Astrocyte (in vitro differentiated cells and primary cell): ENCODE measurements around the gene PLXNB1. TPM values are rescaled to one million over a fixed set of nuclear protein-coding genes. Genes with fewer than 3 reads are reported as not detected.

ENCODE experiments used
- DNase-seq: peaks from one replicate; pipeline ENCODE4 v3.0.0-alpha.2; 2010; ENCODE audit warnings: low read depth
- FAIRE-seq: peaks from 2 replicates; lab custom pipeline; 2011; peaks lifted over from hg19 to GRCh38; lab: Jason Lieb, UNC
- H2AFZ ChIP-seq: 2 replicates; pipeline ENCODE4 v1.6.0; 2012; ENCODE audit warnings: low read depth, low read length, inconsistent platforms
- H3K27ac ChIP-seq: 2 replicates; pipeline ENCODE4 v1.5.1; 2011; ENCODE audit warnings: low read depth, low read length, inconsistent platforms
- H3K27me3 ChIP-seq: 2 replicates; pipeline ENCODE4 v1.6.0; 2011; ENCODE audit warnings: low read length, inconsistent platforms; ENCODE audit not compliant: insufficient read depth
- H3K36me3 ChIP-seq: 2 replicates; pipeline ENCODE4 v1.5.1; 2011; ENCODE audit warnings: low read length, inconsistent platforms; ENCODE audit not compliant: insufficient read depth
- H3K4me1 ChIP-seq: 2 replicates; pipeline ENCODE4 v1.5.1; 2011; ENCODE audit warnings: low read length, inconsistent platforms; ENCODE audit not compliant: insufficient read depth
- H3K4me2 ChIP-seq: 2 replicates; pipeline ENCODE4 v1.6.0; 2012; ENCODE audit warnings: low read length, inconsistent platforms
- H3K4me3 ChIP-seq: 2 replicates; pipeline ENCODE4 v1.5.1; 2011; ENCODE audit warnings: low read depth, mild to moderate bottlenecking, low read length, inconsistent platforms; ENCODE audit not compliant: insufficient read depth
- H3K79me2 ChIP-seq: 2 replicates; pipeline ENCODE4 v1.6.0; 2012; ENCODE audit warnings: mild to moderate bottlenecking, low read length, inconsistent platforms; ENCODE audit not compliant: insufficient read depth
- H3K9ac ChIP-seq: 2 replicates; pipeline ENCODE4 v1.6.0; 2012; ENCODE audit warnings: mild to moderate bottlenecking, low read length, inconsistent platforms
- H3K9me3 ChIP-seq: 2 replicates; pipeline ENCODE4 v1.5.1; 2012; ENCODE audit warnings: low read depth, mild to moderate bottlenecking, low read length, inconsistent platforms; ENCODE audit not compliant: insufficient read depth
- H4K20me1 ChIP-seq: 2 replicates; pipeline ENCODE4 v1.6.0; 2012; ENCODE audit warnings: low read length, inconsistent platforms; ENCODE audit not compliant: insufficient read depth
- H3K27ac Mint-ChIP-seq: one replicate; pipeline ENCODE4 v1.8.0; 2021; ENCODE audit warnings: mild to moderate bottlenecking, mixed read lengths; ENCODE audit not compliant: unreplicated experiment
- H3K27me3 Mint-ChIP-seq: one replicate; pipeline ENCODE4 v1.8.0; 2021; ENCODE audit warnings: low read depth, mixed read lengths; ENCODE audit not compliant: unreplicated experiment
- H3K36me3 Mint-ChIP-seq: one replicate; pipeline ENCODE4 v1.8.0; 2021; ENCODE audit warnings: low read depth, mixed read lengths; ENCODE audit not compliant: unreplicated experiment
- H3K4me1 Mint-ChIP-seq: one replicate; pipeline ENCODE4 v1.8.0; 2021; ENCODE audit warnings: low read depth, mixed read lengths; ENCODE audit not compliant: unreplicated experiment
- H3K4me3 Mint-ChIP-seq: one replicate; pipeline ENCODE4 v1.8.0; 2021; ENCODE audit warnings: mild to moderate bottlenecking, moderate library complexity, mixed read lengths; ENCODE audit not compliant: unreplicated experiment
- H3K9me3 Mint-ChIP-seq: one replicate; pipeline ENCODE4 v1.8.0; 2021; ENCODE audit warnings: mild to moderate bottlenecking, mixed read lengths; ENCODE audit not compliant: unreplicated experiment
- EZH2 ChIP-seq: IDR thresholded peaks from 2 replicates; pipeline ENCODE4 v1.6.1; 2012; ENCODE audit warnings: mild to moderate bottlenecking, low read length, inconsistent platforms; ENCODE audit not compliant: insufficient read depth
- total RNA-seq: library from RNA; stranded (reverse); gene quantifications from 2 replicates; pipeline ENCODE4 v1.2.1, GENCODE V29; 2021
- TF ChIP-seq, protein P1 (sequence below): IDR thresholded peaks from 2 replicates; pipeline ENCODE4 v1.5.1; 2011; ENCODE audit warnings: low read depth, mild to moderate bottlenecking, inconsistent platforms, low read length, moderate library complexity; ENCODE audit not compliant: insufficient read depth

PLXNB1 gene
- total RNA-seq, 1 donor from 2014 or later, result 59.2 TPM

DNA sequence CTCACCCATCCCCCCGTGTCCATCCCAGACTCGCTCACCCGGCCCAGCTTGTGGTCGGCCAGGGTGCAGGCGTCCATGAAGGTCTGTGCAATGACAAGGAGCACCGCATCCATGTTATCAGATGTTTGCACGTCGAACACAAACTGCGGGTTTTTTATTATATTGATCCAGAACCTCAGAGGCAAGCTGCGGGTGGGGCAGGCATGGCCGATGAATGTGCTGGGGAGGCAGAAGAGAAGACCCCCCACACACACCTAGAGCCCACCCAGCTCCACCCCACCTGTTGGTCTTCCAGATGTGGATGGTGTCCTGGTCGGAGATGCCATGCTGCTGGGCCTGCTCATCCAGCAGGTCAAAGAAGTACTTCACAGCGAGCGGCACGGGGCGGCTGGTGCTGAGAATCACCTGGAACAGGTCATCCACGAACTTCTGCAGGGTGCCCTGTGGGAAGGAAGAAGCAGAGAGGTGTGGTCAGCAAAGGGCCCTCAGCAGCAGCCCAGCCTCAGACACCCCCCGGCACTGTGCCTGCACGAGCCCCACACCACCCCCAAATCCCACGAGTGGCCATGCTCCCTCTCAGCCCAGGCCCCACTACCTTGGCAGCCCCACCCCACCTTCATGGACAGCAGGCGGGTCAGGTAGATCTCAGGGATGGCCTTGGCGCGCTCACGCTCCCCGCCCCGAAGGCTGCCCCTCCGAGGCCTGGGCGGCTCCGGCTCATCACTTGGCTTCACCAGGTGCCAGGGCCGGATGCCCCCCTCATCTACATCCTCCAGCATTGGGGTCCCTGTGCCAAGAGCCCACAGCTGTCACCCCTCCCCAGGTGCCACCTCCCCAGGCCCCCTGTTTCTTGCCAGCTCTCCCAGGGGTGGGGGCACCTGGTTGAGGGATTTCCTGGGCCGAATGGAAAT lies 20.3 kb downstream of the PLXNB1 start:
- peaks cover 14% of the 10 kb centered on the region for H4K20me1 ChIP-seq
- H3K4me3 ChIP-seq, result no peak overlapping the region
- H3K4me3 Mint-ChIP-seq, result no peak overlapping the region
- no peak overlapping the region for H2AFZ ChIP-seq
- no peaks in the 10 kb centered on the region for H3K79me2 ChIP-seq
- H3K4me1 Mint-ChIP-seq, result no peaks in the 10 kb centered on the region
- no peaks in the 10 kb centered on the region for H3K9me3 Mint-ChIP-seq
- H3K36me3 ChIP-seq, result peaks cover 4% of the 10 kb centered on the region
- no peak for DNase-seq
- no peak overlapping the region for H3K4me2 ChIP-seq
- no peaks in the 10 kb centered on the region for H3K27me3 Mint-ChIP-seq
- peaks cover 38% of the 10 kb centered on the region for H3K36me3 Mint-ChIP-seq
- H3K27ac ChIP-seq, result no peak overlapping the region
- H3K27ac Mint-ChIP-seq, result no peak overlapping the region
- H3K27me3 ChIP-seq, result no peaks in the 10 kb centered on the region
- TF ChIP-seq, protein P1, sequence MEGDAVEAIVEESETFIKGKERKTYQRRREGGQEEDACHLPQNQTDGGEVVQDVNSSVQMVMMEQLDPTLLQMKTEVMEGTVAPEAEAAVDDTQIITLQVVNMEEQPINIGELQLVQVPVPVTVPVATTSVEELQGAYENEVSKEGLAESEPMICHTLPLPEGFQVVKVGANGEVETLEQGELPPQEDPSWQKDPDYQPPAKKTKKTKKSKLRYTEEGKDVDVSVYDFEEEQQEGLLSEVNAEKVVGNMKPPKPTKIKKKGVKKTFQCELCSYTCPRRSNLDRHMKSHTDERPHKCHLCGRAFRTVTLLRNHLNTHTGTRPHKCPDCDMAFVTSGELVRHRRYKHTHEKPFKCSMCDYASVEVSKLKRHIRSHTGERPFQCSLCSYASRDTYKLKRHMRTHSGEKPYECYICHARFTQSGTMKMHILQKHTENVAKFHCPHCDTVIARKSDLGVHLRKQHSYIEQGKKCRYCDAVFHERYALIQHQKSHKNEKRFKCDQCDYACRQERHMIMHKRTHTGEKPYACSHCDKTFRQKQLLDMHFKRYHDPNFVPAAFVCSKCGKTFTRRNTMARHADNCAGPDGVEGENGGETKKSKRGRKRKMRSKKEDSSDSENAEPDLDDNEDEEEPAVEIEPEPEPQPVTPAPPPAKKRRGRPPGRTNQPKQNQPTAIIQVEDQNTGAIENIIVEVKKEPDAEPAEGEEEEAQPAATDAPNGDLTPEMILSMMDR, result no peak
- TF ChIP-seq EZH2, result no peak
- no peaks in the 10 kb centered on the region for H3K4me1 ChIP-seq
- H3K9ac ChIP-seq, result no peak overlapping the region
- no peaks in the 10 kb centered on the region for H3K9me3 ChIP-seq
- no peak for FAIRE-seq

- H3K4me1 ChIP-seq, result no peaks in the 10 kb centered on the region
- H3K27ac ChIP-seq, result no peak overlapping the region
- Mint-ChIP-seq H3K4me1 (no peaks in the 10 kb centered on the region), H3K9me3 (no peaks in the 10 kb centered on the region), H3K36me3 (peaks cover 36% of the 10 kb centered on the region), H3K4me3 (no peak overlapping the region), H3K27ac (no peak overlapping the region), H3K27me3 (no peaks in the 10 kb centered on the region)
- no peaks in the 10 kb centered on the region for H3K9me3 ChIP-seq
- no peak overlapping the region for H3K9ac ChIP-seq
- H2AFZ ChIP-seq, result no peak overlapping the region
- peaks cover 14% of the 10 kb centered on the region for H4K20me1 ChIP-seq
- FAIRE-seq, result no peak
- H3K27me3 ChIP-seq, result no peaks in the 10 kb centered on the region
- no peaks in the 10 kb centered on the region for H3K79me2 ChIP-seq
- peaks cover 4% of the 10 kb centered on the region for H3K36me3 ChIP-seq
- no peak for TF ChIP-seq EZH2
- TF ChIP-seq, protein P1, result no peak
- no peak overlapping the region for H3K4me3 ChIP-seq
- H3K4me2 ChIP-seq, result no peak overlapping the region
- no peak for DNase-seq
These were observed 21.0 kb downstream of the PLXNB1 start for GRCh38 chr3:48408823-48409281.
